Ureter (tissue), 1 donor: Measurements from ENCODE around the gene CACNA1D. TPM values are rescaled to one million over a fixed set of nuclear protein-coding genes. Genes with fewer than 3 reads are reported as not detected.
A peak's percentile ranks its signal among the peaks of the same experiment; 100 is the strongest.

Experiments
- DNase-seq: peaks from one replicate; pipeline ENCODE4 v3.0.0-alpha.2; 2020; ENCODE audit warnings: low spot score
- total RNA-seq: library from RNA; stranded (reverse); gene quantifications from one replicate; pipeline ENCODE4 v1.2.4, GENCODE V29; 2023
- donor health status: DM: yes; HTN: yes; CAD: no.

Gene CACNA1D
- total RNA-seq, 1 donor from 2014 or later: 84.4 TPM

- DNase-seq: no peak
Measured at GRCh38 chr3:53616971-53617892, 122.8 kb downstream of the CACNA1D start.

- DNase-seq: no peak
Measured at GRCh38 chr3:53617893-53618523, 123.6 kb downstream of the CACNA1D start.

- no peak for DNase-seq
Measured at GRCh38 chr3:53618524-53618906, 124.1 kb downstream of the CACNA1D start.

GRCh38 chr3:53618936-53619335 is 124.5 kb downstream of the CACNA1D start:
- DNase-seq: no peak

- no peak for DNase-seq
Measured at GRCh38 chr3:53624061-53624857, 129.8 kb downstream of the CACNA1D start.

GRCh38 chr3:53626876-53627275 is 132.5 kb downstream of the CACNA1D start:
- no peak for DNase-seq

GRCh38 chr3:53628536-53629401 is 134.4 kb downstream of the CACNA1D start:
- no peak for DNase-seq

- no peak for DNase-seq
Measured at GRCh38 chr3:53629402-53629723, 135.0 kb downstream of the CACNA1D start.

- no peak for DNase-seq
Measured at GRCh38 chr3:53630547-53630946, 136.1 kb downstream of the CACNA1D start.

- no peak for DNase-seq
Measured at GRCh38 chr3:53633197-53633787, 138.9 kb downstream of the CACNA1D start.

- DNase-seq: no peak
Measured at GRCh38 chr3:53635041-53635440, 140.6 kb downstream of the CACNA1D start.

- peak; percentile 66 for DNase-seq
Measured at GRCh38 chr3:53638806-53639205, 144.4 kb downstream of the CACNA1D start.

- no peak for DNase-seq
Measured at GRCh38 chr3:53641397-53641796, 147.0 kb downstream of the CACNA1D start.

- DNase-seq: no peak
Measured at GRCh38 chr3:53642211-53642610, 147.8 kb downstream of the CACNA1D start.

- DNase-seq: no peak
Measured at GRCh38 chr3:53643757-53644156, 149.3 kb downstream of the CACNA1D start.

GRCh38 chr3:53645754-53646153 is 151.3 kb downstream of the CACNA1D start:
- no peak for DNase-seq

GRCh38 chr3:53646723-53647122 is 152.3 kb downstream of the CACNA1D start:
- no peak for DNase-seq

GRCh38 chr3:53649816-53650215 is 155.4 kb downstream of the CACNA1D start:
- no peak for DNase-seq

- DNase-seq: no peak
Measured at GRCh38 chr3:53650424-53650823, 156.0 kb downstream of the CACNA1D start.

GRCh38 chr3:53650928-53651661 is 156.7 kb downstream of the CACNA1D start:
- DNase-seq: no peak
